NCI-H526 (cell line): ENCODE measurements around the gene CDC42BPB.

Experiments
- DNase-seq, 2 experiments: peaks; one replicate each; lab custom pipeline; 2025; lab: John Stamatoyannopoulos, UW

CDC42BPB gene

DNA sequence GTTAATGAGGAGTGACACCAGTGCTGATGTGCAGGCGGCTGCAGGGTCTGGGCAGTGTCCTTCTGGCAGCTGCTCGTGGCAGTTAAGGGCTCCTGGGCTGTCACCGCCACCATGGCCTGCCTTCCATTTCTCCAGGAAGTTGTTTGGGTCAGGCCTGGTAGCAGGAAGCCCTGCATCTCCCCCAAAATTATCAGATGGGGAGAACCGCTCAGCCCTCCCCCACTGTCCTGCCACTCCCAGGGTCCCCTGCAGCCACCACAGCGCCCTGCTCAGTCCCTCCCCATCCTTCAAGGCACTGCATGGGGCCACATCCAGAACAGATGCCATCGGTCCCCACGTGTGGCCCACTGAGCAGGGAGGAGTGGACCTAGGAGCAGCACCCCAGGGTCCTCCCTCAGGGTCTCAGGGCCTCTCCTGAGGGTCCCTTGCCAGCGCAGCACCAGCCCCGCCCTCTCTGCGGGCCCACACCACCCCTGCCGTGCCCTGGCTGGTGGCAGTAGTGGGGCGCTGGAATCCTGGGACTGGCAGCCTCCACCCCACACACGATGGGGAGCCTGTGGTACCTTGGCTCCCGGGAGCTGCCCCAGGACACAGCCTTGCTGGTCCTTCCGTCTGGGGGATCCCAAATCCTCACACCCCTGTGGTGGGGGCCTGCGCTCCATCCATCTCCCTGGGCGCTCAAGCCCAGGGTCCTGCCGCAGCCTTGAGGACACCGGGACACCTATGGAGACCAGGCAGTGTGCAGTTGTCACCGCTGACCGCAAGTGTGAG, 145.2 kb downstream of the CDC42BPB start:
- no peak for DNase-seq

- no peak for DNase-seq
Observed at GRCh38 chr14:102911541-102911951, 145.8 kb downstream of the CDC42BPB start.

- DNase-seq, result no peak
Observed at GRCh38 chr14:102910442-102910841, 146.9 kb downstream of the CDC42BPB start.

DNA sequence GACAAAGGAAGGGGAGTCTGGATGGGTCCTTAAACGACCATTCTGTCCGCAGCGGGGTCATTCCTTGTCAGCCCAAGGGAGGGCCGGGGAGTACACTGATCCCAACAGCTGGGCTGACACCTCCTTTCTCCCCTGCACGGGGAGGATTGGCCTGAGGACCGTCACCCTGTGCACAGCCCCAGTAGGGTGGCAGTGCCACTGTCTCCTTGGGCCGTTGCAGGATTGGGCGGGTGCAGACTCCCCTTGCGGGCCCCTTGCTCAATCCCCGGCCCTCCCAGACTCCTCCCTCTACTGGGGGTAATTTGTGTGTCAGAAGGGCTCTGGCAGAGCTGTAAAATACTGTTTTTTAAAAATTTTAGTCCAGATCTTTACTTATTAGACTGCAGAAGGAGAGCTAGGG, 147.4 kb downstream of the CDC42BPB start:
- no peak for DNase-seq

DNA sequence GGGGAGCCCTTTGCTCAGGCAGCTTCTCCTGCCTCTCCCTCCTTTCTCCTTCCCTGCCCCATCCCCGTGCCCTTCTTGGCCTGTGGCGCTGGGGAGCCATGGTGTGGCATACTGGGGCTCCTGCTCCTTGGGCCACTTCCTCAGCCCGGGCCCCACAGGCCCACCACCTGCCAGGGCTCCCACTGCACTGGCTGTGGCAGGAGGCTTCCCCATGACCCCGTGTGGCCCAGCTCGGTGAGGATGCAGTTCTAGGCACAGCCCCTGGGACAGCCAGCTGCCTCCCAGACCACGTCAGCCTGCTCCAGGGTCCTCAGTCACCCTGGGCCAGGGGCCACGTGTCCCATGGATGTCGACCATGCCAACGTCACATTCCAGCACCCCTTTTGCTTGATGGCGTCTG, 147.9 kb downstream of the CDC42BPB start:
- no peak for DNase-seq

DNA sequence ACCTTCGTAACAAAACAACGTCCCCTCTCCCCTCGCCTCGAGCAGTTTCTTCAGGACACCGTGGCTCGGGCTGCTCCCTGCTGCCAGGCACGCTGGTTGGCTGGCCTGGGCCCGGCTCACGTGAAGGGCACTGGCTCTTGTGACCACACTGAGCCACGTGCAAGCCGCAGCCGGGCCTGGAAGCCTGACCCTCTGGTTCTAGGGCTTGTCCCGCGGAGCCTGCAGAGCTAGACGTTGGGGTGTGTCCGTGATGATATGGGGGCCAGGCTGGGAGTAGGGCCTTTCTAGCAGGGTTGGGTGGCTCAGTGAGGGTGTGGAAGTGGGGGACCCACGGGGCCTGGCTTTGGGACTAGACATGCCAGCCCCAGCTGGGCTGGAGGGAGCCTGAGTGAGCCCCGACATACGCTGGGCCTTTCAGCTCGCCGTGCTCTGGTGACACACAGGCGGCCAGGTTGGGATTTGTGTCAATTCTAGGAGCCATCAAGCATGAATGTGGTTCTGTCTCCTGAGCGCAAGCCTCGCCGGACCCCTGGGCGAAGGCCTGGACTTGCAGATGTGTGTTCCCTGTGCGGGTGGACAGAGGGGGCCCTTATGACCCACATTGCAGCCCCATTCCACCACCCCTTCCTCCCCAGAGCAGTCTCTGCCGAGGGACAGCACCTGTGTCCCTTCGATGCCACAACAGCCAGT, 148.4 kb downstream of the CDC42BPB start:
- DNase-seq, result no peak

DNA sequence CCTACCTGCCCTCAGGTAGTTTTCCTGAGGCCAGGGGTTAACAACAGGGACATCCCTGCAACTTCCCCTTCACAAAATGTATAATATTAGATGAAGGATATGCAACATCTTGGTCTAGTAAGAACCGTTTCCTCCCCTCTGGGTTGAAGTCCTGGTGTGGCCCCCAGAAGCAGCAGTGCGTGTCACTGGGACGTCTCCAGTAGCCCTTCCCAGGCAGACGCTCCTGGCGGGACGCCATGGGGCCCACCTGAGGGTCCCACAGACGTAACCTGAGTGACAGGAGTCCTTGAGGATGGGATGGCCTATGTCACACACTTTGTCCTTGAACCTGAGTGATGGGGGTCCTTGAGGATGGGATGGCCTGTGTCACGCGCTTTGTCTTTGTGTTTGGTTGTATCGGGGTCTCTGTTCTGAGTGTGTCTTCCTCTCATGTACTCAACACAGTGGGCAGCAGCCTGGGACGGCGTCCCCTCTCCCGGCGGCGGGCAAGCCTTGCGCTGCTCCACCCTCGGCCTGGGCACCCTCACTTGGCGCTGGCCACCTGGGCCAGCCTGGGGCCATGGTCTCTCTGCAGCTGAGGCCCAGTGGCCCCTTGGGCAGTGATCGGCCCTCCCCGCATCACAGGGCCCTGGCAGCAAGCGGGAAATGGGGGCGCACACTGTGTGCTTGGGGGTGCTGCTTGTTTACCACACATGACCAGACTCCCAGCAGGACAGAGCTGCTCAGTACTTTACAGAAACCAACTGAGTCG, 149.2 kb downstream of the CDC42BPB start:
- no peak for DNase-seq

- DNase-seq, result no peak
Observed at GRCh38 chr14:102907303-102907844, 150.0 kb downstream of the CDC42BPB start.

DNA sequence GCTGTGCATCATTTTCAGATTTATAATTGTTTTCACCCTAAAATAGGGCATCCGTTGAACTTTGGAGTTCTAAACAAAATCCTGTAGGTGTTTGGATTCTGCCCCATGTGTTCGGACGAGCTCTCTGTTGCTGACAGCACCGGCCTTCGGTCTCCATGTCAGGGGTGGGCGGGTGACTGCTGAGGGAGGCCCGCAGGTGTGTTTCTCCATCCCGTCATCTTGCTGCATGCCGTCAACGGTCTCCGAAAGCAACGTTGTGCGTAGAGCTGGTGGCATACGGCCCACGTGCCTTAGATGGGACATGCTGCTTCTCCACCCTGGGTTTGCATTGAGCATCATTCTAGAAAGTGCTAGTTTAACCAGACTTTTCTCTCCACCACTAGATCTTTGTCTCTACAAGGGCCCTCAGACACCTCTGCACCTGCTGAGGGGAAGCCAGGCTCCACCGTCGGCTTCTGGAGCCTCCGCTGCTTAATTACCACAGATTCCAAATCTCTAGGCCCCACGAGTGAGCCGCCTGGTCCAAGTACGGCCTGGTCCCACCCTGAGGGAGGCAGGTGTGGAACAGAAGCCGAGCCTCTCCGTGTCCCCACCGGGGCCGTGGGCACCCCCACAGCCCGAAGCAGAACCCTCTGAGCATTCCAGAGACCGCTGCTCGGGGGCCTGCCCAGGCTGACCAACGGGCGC, 150.6 kb downstream of the CDC42BPB start:
- DNase-seq, result no peak

DNA sequence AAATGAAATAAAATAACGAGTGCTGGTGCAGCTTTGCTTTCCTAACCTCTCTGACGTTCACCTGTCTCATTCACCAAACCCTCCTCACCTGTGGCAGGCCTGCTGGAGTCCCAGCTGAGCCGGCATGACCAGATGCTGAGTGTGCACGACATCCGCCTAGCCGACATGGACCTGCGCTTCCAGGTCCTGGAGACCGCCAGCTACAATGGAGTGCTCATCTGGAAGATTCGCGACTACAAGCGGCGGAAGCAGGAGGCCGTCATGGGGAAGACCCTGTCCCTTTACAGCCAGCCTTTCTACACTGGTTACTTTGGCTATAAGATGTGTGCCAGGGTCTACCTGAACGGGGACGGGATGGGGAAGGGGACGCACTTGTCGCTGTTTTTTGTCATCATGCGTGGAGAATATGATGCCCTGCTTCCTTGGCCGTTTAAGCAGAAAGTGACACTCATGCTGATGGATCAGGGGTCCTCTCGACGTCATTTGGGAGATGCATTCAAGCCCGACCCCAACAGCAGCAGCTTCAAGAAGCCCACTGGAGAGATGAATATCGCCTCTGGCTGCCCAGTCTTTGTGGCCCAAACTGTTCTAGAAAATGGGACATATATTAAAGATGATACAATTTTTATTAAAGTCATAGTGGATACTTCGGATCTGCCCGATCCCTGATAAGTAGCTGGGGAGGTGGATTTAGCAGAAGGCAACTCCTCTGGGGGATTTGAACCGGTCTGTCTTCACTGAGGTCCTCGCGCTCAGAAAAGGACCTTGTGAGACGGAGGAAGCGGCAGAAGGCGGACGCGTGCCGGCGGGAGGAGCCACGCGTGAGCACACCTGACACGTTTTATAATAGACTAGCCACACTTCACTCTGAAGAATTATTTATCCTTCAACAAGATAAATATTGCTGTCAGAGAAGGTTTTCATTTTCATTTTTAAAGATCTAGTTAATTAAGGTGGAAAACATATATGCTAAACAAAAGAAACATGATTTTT, 151.9 kb downstream of the CDC42BPB start:
- no peak for DNase-seq

DNA sequence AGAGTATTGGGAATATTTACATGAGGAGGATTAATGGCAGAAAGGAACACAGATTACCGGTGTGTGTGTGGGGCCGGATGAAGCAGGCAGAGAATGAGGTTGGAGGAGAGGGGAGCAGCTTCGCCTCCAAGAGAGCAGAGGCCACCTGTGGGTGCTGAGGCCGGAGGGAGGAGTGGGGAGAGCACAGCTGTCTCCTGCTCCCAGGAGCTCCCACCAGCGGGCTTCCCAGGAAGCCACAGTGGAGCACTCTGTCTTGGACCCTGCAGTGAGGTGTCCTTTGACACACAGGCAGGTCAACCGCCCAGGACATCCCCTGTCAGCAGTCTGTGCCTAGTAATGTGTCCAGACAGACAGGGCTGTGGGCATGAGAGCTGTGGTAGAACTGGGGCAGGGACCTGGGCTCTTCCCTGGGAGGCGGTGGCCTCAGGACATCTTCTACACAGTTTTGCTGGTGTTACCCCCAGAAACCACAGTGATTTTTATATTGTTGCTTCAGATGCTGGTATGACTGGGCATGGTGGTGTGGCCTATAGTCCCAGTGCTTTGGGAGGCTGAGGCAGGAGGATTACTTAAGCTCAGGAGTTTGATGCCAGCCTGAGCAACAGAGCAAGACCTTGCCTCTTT, 153.3 kb downstream of the CDC42BPB start:
- no peak for DNase-seq

DNA sequence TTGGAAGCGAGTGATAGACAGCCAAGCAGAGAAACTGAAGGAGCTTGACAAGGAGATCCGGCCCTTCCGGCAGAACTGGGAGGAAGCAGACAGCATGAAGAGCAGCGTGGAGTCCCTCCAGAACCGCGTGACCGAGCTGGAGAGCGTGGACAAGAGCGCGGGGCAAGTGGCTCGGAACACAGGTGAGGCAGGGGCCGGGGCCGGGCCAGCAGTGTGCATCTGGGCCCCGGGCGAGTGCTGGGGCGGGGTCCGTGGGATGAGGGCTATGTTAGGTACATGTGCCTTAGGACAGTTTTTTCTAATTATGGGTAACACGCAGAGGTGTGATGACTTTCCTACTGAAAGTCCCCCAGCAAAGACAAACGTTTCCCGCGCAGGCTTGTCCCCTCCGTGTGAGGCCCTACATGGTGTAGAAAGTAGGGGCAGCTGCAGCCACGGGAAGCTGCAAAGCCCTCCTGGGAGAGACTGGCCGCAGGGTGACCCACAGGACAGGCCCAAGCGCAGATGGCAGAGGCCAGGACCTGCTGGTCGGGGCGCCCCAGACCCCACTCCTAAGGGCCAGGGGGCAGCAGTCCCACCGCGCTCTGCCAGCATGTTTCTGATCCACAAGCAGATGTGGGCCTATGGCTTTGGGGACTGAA, 154.0 kb downstream of the CDC42BPB start:
- DNase-seq, result no peak

- DNase-seq, result no peak
Observed at GRCh38 chr14:102902523-102903247, 154.7 kb downstream of the CDC42BPB start.

DNA sequence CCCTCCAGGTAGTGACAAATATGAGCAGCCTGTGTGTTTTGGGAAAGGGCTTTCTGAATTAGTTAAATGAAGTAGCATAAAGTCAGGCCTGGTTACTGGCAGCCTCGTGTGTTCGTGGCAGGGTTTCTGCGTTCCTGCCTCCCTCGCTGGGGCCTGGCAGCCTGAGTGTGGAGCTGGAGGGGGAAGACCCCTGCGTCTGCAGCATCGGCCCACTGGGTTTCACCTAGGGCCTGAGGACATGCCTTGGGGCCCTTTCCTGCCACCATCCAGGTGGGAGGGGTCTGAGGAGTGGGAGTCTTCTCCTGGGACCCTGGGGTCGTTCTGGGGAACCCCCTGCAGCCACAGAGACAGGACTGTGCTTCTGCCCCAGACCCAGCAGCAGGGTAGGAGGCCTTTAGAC, 155.3 kb downstream of the CDC42BPB start:
- no peak for DNase-seq

DNA sequence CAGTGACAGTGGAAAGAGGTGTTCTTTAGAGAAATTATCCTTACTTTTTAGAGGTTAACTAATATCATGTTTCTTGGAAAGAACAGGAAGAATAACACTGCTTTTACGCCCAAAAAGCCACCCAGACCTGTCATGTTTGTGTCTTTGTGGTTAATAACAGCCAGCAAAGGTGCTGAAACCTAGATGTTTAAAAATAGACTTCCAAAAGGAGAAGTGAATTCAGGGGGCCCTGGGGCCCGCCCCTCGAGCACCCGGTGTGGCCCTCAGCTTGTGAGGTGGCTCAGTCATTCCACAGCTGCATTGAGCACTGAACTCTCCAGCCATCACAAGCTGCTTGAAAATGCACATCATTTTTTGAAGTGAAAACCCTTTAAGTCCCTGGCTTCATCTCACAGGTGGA, 155.7 kb downstream of the CDC42BPB start:
- DNase-seq, result no peak

GRCh38 chr14:102900631-102901571, 156.4 kb downstream of the CDC42BPB start:
- no peak for DNase-seq

DNA sequence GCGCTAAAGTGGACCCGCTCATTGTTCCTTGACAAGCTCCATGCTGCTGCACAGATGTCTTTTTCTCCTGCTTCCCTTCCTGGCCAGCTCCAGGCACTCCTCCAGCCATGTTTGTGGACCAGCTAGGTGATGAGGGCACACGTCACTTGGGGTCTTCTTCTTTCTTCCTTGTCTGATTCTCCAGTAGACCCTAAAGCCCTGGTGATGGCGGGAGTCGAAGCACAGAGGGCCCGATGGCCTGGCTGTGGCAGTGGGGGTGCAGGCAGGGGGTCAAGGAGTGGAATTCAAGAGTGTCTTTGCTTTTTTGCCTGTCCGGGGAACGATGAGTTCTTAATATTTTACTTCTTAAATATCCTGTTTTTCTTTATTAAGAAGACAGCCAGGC, 157.8 kb downstream of the CDC42BPB start:
- DNase-seq, result no peak
